Thyroid gland (tissue), 4 donors: ENCODE results near the gene ALOX5.

Experiments used
- POLR2A ChIP-seq, 2 donors: fragments of 450-650 bp; IDR thresholded peaks; one replicate each; pipeline ENCODE4 v1.6.1; 2017; ENCODE audit warnings: antibody characterized with exemption in 2 of 2, mild to moderate bottlenecking in 2 of 2, moderate library complexity in 1 of 2
- TF ChIP-seq, protein P1 (sequence below), 6 experiments: fragments of 200-600 bp in 3 of 6; fragments of 450-650 bp in 3 of 6; sonication (generic) in 3 of 6; IDR thresholded peaks; one replicate each; pipeline ENCODE4 v1.5.1; 2016 to 2019; ENCODE audit warnings: antibody characterized with exemption in 6 of 6, mild to moderate bottlenecking in 2 of 6, inconsistent platforms in 1 of 6, moderate library complexity in 1 of 6

- TF ChIP-seq POLR2A (IDR thresholded peaks at IDR 0.05), result no peak
- TF ChIP-seq, protein P1, sequence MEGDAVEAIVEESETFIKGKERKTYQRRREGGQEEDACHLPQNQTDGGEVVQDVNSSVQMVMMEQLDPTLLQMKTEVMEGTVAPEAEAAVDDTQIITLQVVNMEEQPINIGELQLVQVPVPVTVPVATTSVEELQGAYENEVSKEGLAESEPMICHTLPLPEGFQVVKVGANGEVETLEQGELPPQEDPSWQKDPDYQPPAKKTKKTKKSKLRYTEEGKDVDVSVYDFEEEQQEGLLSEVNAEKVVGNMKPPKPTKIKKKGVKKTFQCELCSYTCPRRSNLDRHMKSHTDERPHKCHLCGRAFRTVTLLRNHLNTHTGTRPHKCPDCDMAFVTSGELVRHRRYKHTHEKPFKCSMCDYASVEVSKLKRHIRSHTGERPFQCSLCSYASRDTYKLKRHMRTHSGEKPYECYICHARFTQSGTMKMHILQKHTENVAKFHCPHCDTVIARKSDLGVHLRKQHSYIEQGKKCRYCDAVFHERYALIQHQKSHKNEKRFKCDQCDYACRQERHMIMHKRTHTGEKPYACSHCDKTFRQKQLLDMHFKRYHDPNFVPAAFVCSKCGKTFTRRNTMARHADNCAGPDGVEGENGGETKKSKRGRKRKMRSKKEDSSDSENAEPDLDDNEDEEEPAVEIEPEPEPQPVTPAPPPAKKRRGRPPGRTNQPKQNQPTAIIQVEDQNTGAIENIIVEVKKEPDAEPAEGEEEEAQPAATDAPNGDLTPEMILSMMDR (IDR thresholded peaks at IDR 0.05), result no peak
Observed at GRCh38 chr10:45457487-45457886, 83.5 kb downstream of the ALOX5 start.
